Effector CD4-positive, alpha-beta T cell (primary cell): Measurements from ENCODE around the gene PHACTR3. TPM values are rescaled to one million over a fixed set of nuclear protein-coding genes. Genes with fewer than 3 reads are reported as not detected.
"Not testable (repeated sequence)": the region's sequence is repeated elsewhere in the genome, so short reads cannot be mapped to it uniquely, and the experiment has no call there.

Source experiments
- DNase-seq: peaks from one replicate; pipeline ENCODE4 v3.0.0-alpha.2; 2020
- total RNA-seq: gene quantifications from one replicate; lab custom pipeline; 2026; lab: John Stamatoyannopoulos, UW

PHACTR3 gene
- total RNA-seq: not detected

GRCh38 chr20:59603781-59604541 is at the start of gene PHACTR3:
PHACTR3 (plus strand) TSS chr20:59604540; CDS start chr20:59605015, 475 bp downstream.
- no peak for DNase-seq

- DNase-seq: not testable (repeated sequence)
Observed at GRCh38 chr20:59557733-59558529, 46.4 kb upstream of the PHACTR3 start.

GRCh38 chr20:59559024-59559817 is 45.1 kb upstream of the PHACTR3 start:
- no peak for DNase-seq

GRCh38 chr20:59559863-59560262 is 44.5 kb upstream of the PHACTR3 start:
- no peak for DNase-seq

DNA sequence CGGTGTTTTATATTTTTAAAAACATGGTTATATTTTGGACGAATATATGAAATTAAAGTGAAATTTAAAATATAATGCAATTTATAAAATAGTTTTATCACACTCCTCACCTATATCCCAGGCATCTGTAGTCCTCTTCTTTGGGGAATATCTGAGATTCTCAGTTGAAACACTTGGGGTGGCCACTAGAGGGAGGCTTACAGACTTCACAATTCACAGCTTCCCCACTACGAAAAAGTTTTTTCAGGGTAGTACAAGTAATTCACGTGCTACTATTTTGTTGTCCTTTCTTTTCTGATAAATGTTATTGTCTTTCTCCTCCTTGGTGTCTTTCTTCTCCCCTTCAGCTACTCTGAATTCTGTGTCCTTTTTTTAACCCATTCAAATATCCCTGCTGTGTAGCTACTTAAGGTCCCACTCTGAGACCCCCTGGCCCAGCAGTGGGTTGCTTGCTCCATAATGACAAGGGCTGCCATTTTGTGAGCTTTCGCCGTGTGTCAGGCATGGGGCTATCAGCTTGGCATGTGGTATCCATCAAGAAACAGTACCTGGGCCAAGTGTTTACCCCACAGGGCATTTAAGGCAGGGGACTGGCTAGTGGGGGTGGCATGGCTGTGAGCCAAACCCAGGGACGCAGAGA is 43.6 kb upstream of the PHACTR3 start:
- DNase-seq: no peak

DNA sequence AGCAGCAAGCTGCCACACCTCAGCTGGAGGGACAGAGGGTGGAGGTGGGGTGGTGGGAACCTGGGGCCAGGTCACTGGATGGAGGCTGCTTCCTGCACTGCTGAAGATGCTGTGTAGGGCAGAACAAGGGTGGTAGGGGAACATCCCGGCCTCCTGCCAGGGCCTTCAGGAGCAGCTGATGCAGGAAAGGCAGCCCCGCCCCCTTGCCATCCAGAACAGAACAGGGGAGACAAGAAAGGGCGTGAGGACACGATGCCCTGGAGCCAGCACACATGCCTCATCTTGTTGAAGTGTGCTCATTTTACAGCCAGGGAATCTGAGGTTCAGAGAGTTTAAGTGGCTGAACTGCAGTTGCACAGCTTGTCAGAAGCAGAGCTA is 43.1 kb upstream of the PHACTR3 start:
- DNase-seq: no peak

GRCh38 chr20:59561614-59562277 is 42.6 kb upstream of the PHACTR3 start:
- no peak for DNase-seq

DNA sequence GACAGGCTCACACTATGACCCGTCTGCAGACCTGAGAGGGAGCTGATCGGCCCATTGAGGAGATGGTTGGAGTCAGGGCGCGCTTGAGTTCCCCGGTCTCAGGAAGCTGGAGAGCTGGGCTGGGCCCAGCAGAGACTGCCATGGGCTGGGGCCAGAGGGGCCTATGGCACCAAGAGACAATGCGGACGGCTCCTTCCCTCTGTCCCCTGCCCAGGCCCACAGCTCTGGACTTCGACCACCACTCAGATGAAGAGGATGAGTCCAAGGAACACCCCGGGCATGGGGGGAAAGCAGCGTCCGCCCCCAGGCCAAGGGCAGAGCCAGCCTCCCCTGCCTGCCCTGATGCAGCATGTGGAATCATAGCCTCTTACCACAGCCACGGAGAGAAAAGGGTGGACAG is 40.2 kb upstream of the PHACTR3 start:
- DNase-seq: no peak

DNA sequence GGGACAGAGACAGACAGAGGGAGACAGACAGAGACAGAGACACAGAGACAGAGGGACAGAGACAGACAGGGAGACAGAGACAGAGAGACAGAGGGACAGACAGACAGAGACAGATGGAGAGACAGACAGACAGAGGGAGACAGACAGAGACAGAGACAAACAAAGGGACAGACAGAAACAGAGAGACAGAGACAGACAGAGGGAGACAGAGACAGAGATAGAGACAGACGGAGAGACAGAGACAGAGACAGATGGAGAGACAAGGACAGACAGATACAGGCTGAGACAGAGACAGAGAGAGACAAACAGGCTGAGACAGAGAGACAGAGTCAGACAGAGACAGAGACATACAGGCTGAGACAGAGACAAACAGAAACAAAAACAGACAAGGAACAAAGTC is 39.4 kb upstream of the PHACTR3 start:
- DNase-seq: no peak

DNA sequence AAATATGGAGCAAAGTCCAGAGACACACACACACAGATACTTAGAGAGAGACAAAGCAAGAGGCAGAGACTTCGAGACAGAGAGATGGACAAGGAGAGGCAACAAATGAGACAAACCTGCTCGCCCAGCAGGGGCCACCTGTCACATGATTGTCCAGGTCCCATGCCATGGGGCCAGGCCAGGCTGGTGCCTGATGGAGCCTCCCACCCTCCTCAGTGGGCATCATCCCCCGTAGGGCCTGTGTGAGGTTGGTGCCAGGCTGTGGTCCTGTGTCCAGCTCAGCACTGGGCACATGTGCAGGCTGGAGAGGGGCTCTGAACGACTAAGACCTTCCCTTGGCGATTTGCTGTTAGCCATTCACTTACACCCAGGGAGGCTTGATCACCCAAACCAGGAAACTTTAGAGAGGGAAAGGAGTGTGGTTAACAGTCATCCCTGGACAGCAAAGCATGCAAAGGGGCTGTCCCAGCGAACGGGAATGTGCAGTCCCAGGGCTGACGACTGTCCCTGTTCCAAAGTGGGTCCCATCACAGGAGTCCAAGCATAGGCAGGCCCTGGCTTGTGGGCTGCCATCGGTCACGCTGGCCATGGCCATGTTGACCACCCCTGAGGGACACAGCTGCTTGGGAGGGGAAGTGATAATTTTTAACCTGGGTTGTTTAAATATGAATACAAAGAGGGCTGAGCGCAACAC is 38.4 kb upstream of the PHACTR3 start:
- DNase-seq: no peak

DNA sequence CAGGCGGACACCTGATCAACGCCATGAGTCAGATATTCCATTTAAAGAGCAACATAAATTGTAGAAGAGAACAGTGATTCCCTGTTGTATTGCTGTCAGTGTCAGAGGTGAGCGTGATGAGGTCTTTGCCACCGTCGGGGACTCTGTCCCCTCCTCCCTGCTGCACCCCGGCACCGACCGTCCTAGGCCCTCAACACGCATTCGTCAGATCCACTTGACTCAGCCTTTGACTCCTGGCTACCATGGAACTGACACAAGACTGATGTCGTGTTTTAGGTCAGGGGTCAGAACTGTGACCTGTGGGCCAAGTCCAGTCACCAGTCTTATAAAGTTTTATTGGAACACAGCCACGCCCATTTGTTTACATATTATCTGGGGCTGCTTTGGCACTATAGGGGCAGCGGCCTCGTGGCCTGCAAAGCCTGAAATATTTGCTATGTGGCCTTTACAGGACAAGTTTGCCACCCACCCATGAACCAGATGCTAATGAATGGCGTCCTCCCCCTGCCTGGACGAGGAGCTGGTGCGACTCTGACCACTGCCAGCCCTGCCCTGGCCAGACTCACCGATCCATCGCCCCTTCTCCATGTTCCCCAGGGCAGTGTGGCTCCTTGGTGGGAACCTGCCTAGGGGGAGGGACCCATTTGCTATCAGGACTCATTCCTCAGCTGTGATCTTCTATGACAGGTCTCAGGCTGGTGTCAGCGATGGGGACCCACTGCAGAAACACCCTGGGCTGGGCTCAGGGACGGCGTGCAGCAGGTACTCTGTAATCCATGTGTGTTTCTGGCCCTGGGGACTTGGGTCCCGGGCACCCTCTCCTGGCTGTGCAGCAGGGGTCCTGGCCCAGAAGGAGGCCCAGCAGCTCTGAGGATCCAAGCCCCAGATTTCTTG is 37.5 kb upstream of the PHACTR3 start:
- DNase-seq: no peak

DNA sequence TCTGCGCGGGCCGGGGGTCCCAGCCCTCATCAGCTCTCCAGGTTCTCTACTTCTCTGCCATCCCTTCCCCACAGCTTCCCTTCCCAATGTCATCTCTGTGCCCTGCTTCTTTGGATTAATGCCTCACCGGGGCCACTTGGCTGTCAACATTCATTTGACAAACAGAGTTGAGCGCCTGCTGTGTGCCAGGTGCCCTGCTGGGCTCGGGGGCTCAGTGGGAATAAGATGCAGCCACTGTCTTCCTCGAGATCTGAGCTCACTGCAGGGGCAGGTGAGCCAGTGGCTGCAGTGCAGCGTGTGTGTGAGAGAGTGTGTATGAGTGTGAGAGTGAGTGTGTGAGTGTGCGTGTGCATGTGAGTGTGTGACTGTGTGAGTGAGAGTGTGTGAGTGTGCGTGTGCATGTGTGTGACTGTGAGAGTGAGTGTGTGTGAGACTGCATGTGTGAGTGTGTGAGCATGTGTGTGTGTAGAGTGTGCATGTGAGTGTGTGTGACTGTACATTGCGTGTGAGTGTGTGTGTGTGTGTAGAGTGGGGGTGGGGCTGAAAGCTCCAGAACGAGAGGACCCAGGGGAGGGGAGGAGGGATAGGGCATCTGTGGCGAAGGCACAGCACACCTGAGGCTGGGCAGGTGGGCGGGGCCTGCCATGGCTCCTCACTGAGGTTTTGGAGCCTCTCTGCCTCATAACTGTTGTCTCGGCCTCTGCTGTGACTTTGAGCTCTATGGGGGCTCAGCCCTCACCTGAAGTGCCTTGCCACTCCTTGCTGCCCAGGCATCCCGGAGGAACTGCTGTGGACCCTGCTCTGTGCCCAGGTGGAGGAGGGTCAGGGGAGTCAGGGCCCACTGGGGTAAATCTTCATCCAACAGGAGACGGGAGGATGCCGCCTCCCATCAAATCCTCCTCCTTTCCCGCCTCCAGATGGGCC is 36.5 kb upstream of the PHACTR3 start:
- DNase-seq: no peak

- DNase-seq: no peak
Observed at GRCh38 chr20:59568509-59569024, 35.8 kb upstream of the PHACTR3 start.

DNA sequence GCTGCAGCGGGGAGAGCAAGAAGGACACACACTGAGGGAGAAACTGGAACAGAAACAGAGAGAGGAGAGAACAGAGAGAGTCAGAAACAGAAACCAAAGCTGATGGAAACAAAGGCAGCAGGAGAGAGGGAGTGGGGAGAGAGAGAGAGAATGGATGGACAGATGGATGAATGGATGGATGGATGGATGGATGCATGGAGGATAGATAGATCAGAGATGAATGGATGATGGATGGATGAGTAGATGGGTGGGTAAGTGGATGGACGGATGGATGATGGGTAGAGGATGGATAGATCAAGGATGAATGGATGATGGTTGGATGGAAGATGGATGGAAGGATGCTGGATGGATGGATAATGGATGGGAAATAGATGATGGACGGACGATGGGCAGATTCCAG is 35.0 kb upstream of the PHACTR3 start:
- no peak for DNase-seq

- no peak for DNase-seq
Observed at GRCh38 chr20:59571151-59571550, 33.2 kb upstream of the PHACTR3 start.

DNA sequence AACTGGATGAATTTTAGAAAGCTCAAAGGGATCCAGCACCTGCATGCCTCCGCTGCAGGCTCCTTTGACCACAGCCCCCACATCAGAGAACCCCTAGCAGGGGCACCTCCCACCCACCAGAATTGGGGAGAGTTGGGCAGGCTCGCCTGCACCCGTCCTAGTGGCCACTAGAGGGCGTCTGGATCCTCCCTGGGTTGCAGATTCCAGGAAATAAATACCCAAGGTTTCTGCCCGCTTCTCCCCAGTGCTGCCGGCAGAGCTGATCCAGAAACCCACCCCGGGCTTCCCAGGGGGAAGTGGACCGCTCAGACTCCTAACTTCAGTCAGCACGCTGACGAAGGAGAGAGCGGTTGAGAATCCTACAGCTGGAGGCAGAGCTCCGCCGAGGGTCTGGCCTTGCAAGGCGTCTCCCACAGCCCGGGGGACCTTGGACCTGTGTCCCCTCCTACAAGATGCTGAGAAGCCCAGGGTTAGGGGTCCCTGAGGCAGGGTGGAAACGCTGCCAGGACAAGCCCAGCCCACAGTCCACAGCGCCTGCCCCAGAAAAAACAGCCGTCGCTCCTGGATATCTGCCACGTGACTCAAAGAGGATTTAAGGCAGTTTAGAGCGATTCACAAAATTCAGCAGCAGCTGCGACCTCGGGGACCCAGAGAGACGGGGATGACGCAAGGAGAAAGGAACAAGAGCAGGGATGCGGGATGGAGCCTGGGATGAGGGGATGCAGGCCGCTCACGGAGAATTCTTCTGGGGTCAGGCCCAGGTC is 32.6 kb upstream of the PHACTR3 start:
- peak; percentile 41 for DNase-seq

DNA sequence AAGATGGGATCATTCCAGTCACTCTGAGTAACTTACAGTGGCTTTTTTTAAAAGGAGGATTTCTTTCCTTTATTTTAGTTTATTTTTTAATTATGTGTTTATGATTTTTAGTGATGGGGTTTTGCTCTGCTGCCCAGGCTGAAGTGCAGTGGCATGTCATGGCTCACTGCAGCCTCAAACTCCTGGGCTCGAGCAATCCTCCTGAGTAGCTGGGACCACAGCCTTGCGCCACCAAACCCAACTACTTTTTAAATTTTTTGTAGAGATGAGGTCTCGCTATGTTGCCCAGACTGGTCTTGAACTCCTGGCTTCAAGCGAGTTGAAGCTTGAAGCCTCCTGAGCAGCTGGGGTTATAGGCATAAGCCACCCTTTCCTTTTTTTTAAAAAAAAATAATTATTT is 31.8 kb upstream of the PHACTR3 start:
- DNase-seq: no peak

- no peak for DNase-seq
Observed at GRCh38 chr20:59573837-59574236, 30.5 kb upstream of the PHACTR3 start.
